Activated CD4-positive, alpha-beta memory T cell treated with anti-CD3 and anti-CD28 coated beads for 36 hours (primary cell): ENCODE results near the gene RAB32. TPM values are rescaled to one million over a fixed set of nuclear protein-coding genes. Genes with fewer than 3 reads are reported as not detected.
"Not testable (repeated sequence)": the region's sequence is repeated elsewhere in the genome, so short reads cannot be mapped to it uniquely, and the experiment has no call there.

Experiments used
- CTCF ChIA-PET: fragments of 350-600 bp; sonication (Branson Sonifier 250); formaldehyde crosslinking; loops from one replicate; lab custom pipeline; 2021; ENCODE audit warnings: antibody characterized with exemption, inconsistent platforms; lab: Charles Lee
- POLR2A ChIA-PET: fragments of 350-600 bp; sonication (Branson Sonifier 250); formaldehyde crosslinking; loops from one replicate; lab custom pipeline; 2021; ENCODE audit warnings: antibody characterized with exemption; lab: Charles Lee
- DNase-seq: peaks from one replicate; pipeline ENCODE4 v3.0.0-alpha.2; 2020
- H3K27ac Mint-ChIP-seq: one replicate; pipeline ENCODE4 v1.8.0; 2021; ENCODE audit warnings: mixed read lengths
- H3K27me3 Mint-ChIP-seq: one replicate; pipeline ENCODE4 v1.8.0; 2021; ENCODE audit warnings: mixed read lengths
- H3K36me3 Mint-ChIP-seq: one replicate; pipeline ENCODE4 v1.8.0; 2021; ENCODE audit warnings: mixed read lengths
- H3K4me1 Mint-ChIP-seq: one replicate; pipeline ENCODE4 v1.8.0; 2021; ENCODE audit warnings: low read depth, mixed read lengths
- H3K4me3 Mint-ChIP-seq: one replicate; pipeline ENCODE4 v1.8.0; 2021; ENCODE audit warnings: mild to moderate bottlenecking, mixed read lengths
- H3K9me3 Mint-ChIP-seq: one replicate; pipeline ENCODE4 v1.8.0; 2021; ENCODE audit warnings: mixed read lengths
- intact Hi-C: fragments of 100-400 bp; cut with micrococcal nuclease; formaldehyde crosslinking; loops from one replicate; pipeline ENCODE4 v1.15.1; 2023
- total RNA-seq, 2 experiments: library from RNA; stranded (reverse); gene quantifications; one replicate each; pipeline ENCODE4 v1.2.3, GENCODE V29; 2021

The RAB32 gene
- total RNA-seq, 2 experiments from 2014 or later, result 0.24 to 0.44 TPM

DNA sequence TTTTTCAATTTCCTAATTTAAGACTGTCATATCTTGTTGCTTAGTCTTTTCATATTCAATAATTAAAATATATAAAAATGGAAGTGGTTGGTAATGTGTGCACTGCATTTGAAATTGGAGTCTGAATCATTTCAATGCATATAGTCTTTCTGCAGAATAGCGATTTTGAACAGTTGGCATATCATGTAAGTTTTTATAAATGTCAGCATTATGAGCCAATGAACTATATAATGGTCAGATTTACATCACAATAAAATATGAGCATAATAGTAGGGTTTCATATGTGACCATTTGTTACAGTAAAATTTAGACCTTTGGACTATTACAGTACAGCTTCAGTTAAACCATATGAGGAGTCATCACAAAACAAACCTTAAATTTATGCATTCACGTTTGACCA, 4.3 kb downstream of the RAB32 start:
- POLR2A ChIA-PET, result no interaction called here
- no peak for DNase-seq
- H3K27ac Mint-ChIP-seq, result no peak overlapping the region

GRCh38 chr6:146548898-146549374, 5.3 kb downstream of the RAB32 start:
- H3K4me3 Mint-ChIP-seq, result no peak overlapping the region
- intact Hi-C loops, result loop anchor here (10.0 kb wide), 1 partner anchor 236 kb away; no protein-coding TSS in a partner anchor
- H3K9me3 Mint-ChIP-seq, result no peaks in the 10 kb centered on the region
- POLR2A ChIA-PET, result no interaction called here
- no peak for DNase-seq
- peaks cover 13% of the 10 kb centered on the region for H3K27me3 Mint-ChIP-seq
- peaks cover 4% of the 10 kb centered on the region for H3K4me1 Mint-ChIP-seq
- peaks cover 3% of the 10 kb centered on the region for H3K36me3 Mint-ChIP-seq
- CTCF ChIA-PET, result no interaction called here
- H3K27ac Mint-ChIP-seq, result no peak overlapping the region

More for the DNA sequence above, 4.3 kb downstream of the RAB32 start:
- peaks cover 16% of the 10 kb centered on the region for H3K27me3 Mint-ChIP-seq
- H3K36me3 Mint-ChIP-seq, result peaks cover 3% of the 10 kb centered on the region
- H3K9me3 Mint-ChIP-seq, result no peaks in the 10 kb centered on the region
- intact Hi-C loops, result loop anchor here (10.0 kb wide), 1 partner anchor 237 kb away; no protein-coding TSS in a partner anchor
- CTCF ChIA-PET, result no interaction called here
- no peak overlapping the region for H3K4me3 Mint-ChIP-seq
- peaks cover 5% of the 10 kb centered on the region for H3K4me1 Mint-ChIP-seq

- intact Hi-C loops, result no loop called here
- no peaks in the 10 kb centered on the region for H3K9me3 Mint-ChIP-seq
- H3K36me3 Mint-ChIP-seq, result no peaks in the 10 kb centered on the region
- POLR2A ChIA-PET, result no interaction called here
- no peaks in the 10 kb centered on the region for H3K27me3 Mint-ChIP-seq
- H3K27ac Mint-ChIP-seq, result no peak overlapping the region
- no peak for DNase-seq
- H3K4me1 Mint-ChIP-seq, result no peaks in the 10 kb centered on the region
- CTCF ChIA-PET, result no interaction called here
- no peak overlapping the region for H3K4me3 Mint-ChIP-seq
Observed at GRCh38 chr6:146550911-146551310, 7.3 kb downstream of the RAB32 start.

- Mint-ChIP-seq H3K4me3 (no peak overlapping the region), H3K36me3 (no peaks in the 10 kb centered on the region), H3K27ac (no peak overlapping the region), H3K4me1 (no peaks in the 10 kb centered on the region), H3K9me3 (no peaks in the 10 kb centered on the region), H3K27me3 (no peaks in the 10 kb centered on the region)
- intact Hi-C loops, result no loop called here
- no peak for DNase-seq
- ChIA-PET CTCF (no interaction called here), POLR2A (no interaction called here)
Observed at GRCh38 chr6:146551545-146551944, 7.9 kb downstream of the RAB32 start.

DNA sequence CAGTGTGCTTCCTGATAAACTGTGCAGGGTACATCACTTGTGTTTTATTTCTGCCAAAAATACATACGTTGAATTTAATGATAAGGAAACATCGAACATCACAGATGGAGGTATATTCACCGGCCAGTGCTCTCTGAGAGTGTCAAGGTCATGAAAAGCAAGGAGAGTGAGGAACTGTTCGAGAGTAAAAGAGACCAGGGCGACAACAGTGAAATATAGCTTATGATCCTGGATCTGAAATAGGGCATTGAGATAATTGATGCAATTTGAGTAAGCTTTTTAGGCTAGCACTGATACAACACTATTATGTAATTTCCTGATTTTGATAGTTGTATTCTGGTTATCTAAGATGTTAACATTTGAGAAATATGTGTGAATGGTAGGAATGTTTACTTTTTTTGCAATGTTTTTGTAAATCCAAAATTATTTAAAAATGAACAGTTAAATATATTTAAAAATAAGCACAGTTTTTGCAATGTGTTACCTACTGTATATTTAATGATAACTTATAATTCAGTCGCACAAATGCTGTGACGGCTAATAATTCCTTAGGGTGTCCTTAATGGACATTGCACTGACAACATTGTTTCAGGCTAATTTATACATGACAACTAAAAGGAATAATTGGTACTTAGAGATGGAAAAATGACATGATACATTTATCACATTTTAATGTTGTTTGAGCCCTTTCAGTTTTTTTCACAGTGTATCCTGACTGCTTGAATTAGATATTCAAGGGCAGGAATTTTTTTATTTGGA, 9.9 kb downstream of the RAB32 start:
- Mint-ChIP-seq H3K27me3 (no peaks in the 10 kb centered on the region), H3K9me3 (no peaks in the 10 kb centered on the region), H3K4me1 (no peaks in the 10 kb centered on the region), H3K36me3 (no peaks in the 10 kb centered on the region), H3K27ac (no peak overlapping the region), H3K4me3 (no peak overlapping the region)
- ChIA-PET POLR2A (no interaction called here), CTCF (interaction anchor here (1.0 kb wide), 1 partner anchor 10 kb away, joined by 3 read pairs; the partner anchor contains the start of gene RAB32)
- DNase-seq, result no peak
- intact Hi-C loops, result no loop called here

DNA sequence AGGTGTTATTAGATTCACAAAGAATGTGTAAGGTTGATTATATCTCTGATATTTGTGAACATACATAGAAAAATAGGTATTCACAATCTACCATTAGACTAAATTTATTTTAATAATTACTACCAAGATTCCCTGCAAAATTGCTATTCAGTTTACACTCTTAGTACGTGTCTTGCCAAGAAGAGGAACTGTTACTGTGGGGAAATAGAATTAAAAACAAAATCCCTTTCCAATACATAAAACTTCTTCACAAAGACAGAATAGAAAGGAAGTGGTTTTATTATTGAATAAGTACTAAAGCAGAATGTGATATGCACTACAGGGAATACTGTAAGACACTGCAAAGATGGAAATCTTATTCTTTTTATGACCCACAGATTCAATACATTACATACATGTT, 17.0 kb downstream of the RAB32 start:
- ChIA-PET CTCF (no interaction called here), POLR2A (no interaction called here)
- intact Hi-C loops, result no loop called here
- H3K4me3 Mint-ChIP-seq, result no peak overlapping the region
- H3K9me3 Mint-ChIP-seq, result no peaks in the 10 kb centered on the region
- no peak overlapping the region for H3K27ac Mint-ChIP-seq
- H3K4me1 Mint-ChIP-seq, result no peaks in the 10 kb centered on the region
- no peaks in the 10 kb centered on the region for H3K36me3 Mint-ChIP-seq
- no peaks in the 10 kb centered on the region for H3K27me3 Mint-ChIP-seq
- no peak for DNase-seq

DNA sequence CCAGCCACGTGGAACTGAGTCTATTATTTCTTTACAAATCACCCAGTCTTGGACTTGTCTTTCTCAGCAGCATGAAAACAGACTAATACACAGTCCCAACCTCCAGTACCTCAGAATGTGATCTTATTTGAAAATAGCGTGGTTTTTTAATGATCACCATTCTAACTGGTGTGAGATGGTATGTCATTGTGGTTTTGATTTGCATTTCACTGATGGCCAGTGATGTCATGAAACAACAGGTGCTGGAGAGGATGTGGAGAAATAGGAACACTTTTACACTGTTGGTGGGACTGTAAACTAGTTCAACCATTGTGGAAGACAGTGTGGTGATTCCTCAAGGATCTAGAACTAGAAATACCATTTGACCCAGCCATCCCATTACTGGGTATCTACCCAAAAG, 23.0 kb downstream of the RAB32 start:
- DNase-seq, CTCF ChIA-PET, H3K4me1 Mint-ChIP-seq, H3K27ac Mint-ChIP-seq, H3K4me3 Mint-ChIP-seq, POLR2A ChIA-PET, intact Hi-C loops, H3K27me3 Mint-ChIP-seq, H3K36me3 Mint-ChIP-seq, H3K9me3 Mint-ChIP-seq: not testable (repeated sequence)

DNA sequence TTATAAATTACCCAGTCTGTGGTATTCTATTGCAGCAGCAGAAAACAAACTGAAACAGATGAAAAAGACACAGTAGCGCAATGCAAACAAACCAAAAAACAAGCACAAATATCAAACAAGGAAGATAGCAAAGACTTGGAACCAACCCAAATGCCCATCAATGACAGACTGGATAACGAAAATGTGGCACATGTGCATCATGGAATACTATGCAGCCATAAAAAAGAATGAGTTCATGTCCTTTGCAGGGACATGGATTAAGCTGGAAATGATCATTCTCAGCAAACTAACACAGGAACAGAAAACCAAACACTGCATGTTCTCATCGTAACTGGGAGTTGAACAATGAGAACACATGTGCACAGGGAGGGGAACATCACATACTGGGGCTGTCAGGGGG, 25.0 kb downstream of the RAB32 start:
- POLR2A ChIA-PET, H3K9me3 Mint-ChIP-seq, H3K27ac Mint-ChIP-seq, H3K36me3 Mint-ChIP-seq, intact Hi-C loops, H3K4me3 Mint-ChIP-seq, DNase-seq, CTCF ChIA-PET, H3K27me3 Mint-ChIP-seq, H3K4me1 Mint-ChIP-seq: not testable (repeated sequence)

- CTCF ChIA-PET, result no interaction called here
- Mint-ChIP-seq H3K36me3 (no peaks in the 10 kb centered on the region), H3K27me3 (no peaks in the 10 kb centered on the region), H3K27ac (no peak overlapping the region), H3K4me1 (no peaks in the 10 kb centered on the region), H3K9me3 (peaks cover 11% of the 10 kb centered on the region), H3K4me3 (no peak overlapping the region)
- intact Hi-C loops, result no loop called here
- POLR2A ChIA-PET, result no interaction called here
- DNase-seq, result no peak
Observed at GRCh38 chr6:146574211-146574610, 30.6 kb downstream of the RAB32 start.

GRCh38 chr6:146578054-146578453, 34.4 kb downstream of the RAB32 start:
- CTCF ChIA-PET, result no interaction called here
- POLR2A ChIA-PET, result no interaction called here
- no peak overlapping the region for H3K27ac Mint-ChIP-seq

DNA sequence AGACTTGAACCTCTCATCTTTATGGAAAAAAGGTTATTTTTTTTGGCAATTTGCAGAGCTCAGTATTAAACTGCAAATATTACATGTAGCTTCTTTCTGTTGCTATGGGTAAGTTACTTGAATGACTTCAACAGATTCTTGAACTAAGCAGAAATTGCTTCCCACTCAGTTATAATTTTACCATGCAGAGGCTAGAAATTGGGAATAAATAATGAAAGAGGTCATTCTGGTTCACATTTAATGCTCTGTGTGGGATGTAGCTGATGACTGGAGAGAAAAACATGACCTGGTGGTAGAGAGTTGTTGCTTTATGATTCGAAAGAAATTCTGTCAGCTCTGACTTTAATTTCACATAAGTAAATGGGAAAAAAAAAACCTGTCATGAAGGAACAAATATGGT, 38.3 kb downstream of the RAB32 start:
- ChIA-PET CTCF (no interaction called here), POLR2A (no interaction called here)
- Mint-ChIP-seq H3K27me3 (no peaks in the 10 kb centered on the region), H3K36me3 (no peaks in the 10 kb centered on the region), H3K27ac (no peak overlapping the region), H3K9me3 (no peaks in the 10 kb centered on the region), H3K4me3 (no peak overlapping the region), H3K4me1 (no peaks in the 10 kb centered on the region)
- DNase-seq, result no peak
- intact Hi-C loops, result no loop called here

More at GRCh38 chr6:146578054-146578453, 34.4 kb downstream of the RAB32 start:
- H3K4me3 Mint-ChIP-seq, result no peak overlapping the region
- DNase-seq, result no peak
- no peaks in the 10 kb centered on the region for H3K27me3 Mint-ChIP-seq
- no peaks in the 10 kb centered on the region for H3K36me3 Mint-ChIP-seq
- no peaks in the 10 kb centered on the region for H3K4me1 Mint-ChIP-seq
- H3K9me3 Mint-ChIP-seq, result peaks cover 4% of the 10 kb centered on the region
- intact Hi-C loops, result no loop called here

- Mint-ChIP-seq H3K27ac (no peak overlapping the region), H3K36me3 (no peaks in the 10 kb centered on the region), H3K27me3 (no peaks in the 10 kb centered on the region), H3K4me3 (no peak overlapping the region), H3K4me1 (no peaks in the 10 kb centered on the region), H3K9me3 (no peaks in the 10 kb centered on the region)
- no peak for DNase-seq
- CTCF ChIA-PET, result no interaction called here
- intact Hi-C loops, result no loop called here
- POLR2A ChIA-PET, result no interaction called here
Observed at GRCh38 chr6:146582857-146583256, 39.2 kb downstream of the RAB32 start.

DNA sequence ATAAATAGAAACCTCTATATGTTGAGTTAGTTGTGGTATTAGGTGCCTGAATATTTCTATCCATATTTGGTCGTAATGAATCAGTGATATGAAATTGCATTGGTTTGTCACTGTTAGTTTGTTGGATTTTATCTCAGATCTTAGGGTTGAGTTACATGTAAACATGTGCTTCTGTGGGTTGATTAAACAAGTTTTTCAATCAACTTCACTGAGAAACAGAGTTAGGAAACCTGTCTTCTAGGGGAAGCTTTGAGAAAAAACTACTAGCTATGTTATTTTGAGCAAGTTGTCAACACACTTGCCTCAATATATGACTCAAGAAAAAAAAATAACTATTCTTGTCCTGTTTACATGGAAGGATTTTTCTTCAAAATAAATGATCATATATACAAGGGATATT, 40.3 kb downstream of the RAB32 start:
- Mint-ChIP-seq H3K27me3 (no peaks in the 10 kb centered on the region), H3K9me3 (no peaks in the 10 kb centered on the region), H3K36me3 (no peaks in the 10 kb centered on the region), H3K4me3 (no peak overlapping the region), H3K27ac (no peak overlapping the region), H3K4me1 (no peaks in the 10 kb centered on the region)
- intact Hi-C loops, result no loop called here
- DNase-seq, result no peak
- POLR2A ChIA-PET, result no interaction called here
- CTCF ChIA-PET, result no interaction called here
